BJ (cell line): Measurements from ENCODE around the gene WDFY3. TPM values are rescaled to one million over a fixed set of nuclear protein-coding genes. Genes with fewer than 3 reads are reported as not detected.

ENCODE experiments used
- CTCF ChIA-PET: fragments of 350-600 bp; formaldehyde crosslinking; extraction: SDS; loops from one replicate; lab custom pipeline; 2021; ENCODE audit warnings: antibody characterized with exemption, inconsistent platforms; lab: Yijun Ruan, JAX
- POLR2A ChIA-PET: fragments of 300-600 bp; sonication (Branson Sonifier 250); formaldehyde crosslinking; extraction: SDS; loops from one replicate; lab custom pipeline; 2021; ENCODE audit warnings: antibody characterized with exemption; lab: Charles Lee
- DNase-seq: peaks from one replicate; pipeline ENCODE4 v3.0.0-alpha.2; 2011; ENCODE audit warnings: low read depth
- H3K27me3 ChIP-seq: 2 replicates; pipeline ENCODE4 v1.6.0; 2011; ENCODE audit warnings: low read length; ENCODE audit not compliant: control insufficient read depth, insufficient read depth
- H3K36me3 ChIP-seq: 2 replicates; pipeline ENCODE4 v1.5.1; 2011; ENCODE audit warnings: low read length; ENCODE audit not compliant: control insufficient read depth, insufficient read depth
- H3K4me3 ChIP-seq: 2 replicates; pipeline ENCODE4 v1.5.1; 2011; ENCODE audit warnings: low read depth, mild to moderate bottlenecking, control low read depth, low read length
- polyA minus RNA-seq: library from RNA; depleted of rRNA, polyadenylated mRNA; stranded (reverse); fragments of >200 nt; gene quantifications from 2 replicates; pipeline ENCODE4 v1.2.3, GENCODE V29; 2011; rRNA and poly(A)+ RNA removed
- polyA plus RNA-seq: library from polyadenylated mRNA; depleted of rRNA; stranded (reverse); fragments of >200 nt; gene quantifications from 2 replicates; pipeline ENCODE4 v1.2.3, GENCODE V29; 2011; rRNA removed
- TF ChIP-seq, protein P1 (sequence below): IDR thresholded peaks from 2 replicates; pipeline ENCODE4 v1.5.1; 2011; ENCODE audit warnings: low read depth, mild to moderate bottlenecking, control low read depth, inconsistent platforms, low read length, moderate library complexity; ENCODE audit not compliant: insufficient read depth

WDFY3 gene, protein sequence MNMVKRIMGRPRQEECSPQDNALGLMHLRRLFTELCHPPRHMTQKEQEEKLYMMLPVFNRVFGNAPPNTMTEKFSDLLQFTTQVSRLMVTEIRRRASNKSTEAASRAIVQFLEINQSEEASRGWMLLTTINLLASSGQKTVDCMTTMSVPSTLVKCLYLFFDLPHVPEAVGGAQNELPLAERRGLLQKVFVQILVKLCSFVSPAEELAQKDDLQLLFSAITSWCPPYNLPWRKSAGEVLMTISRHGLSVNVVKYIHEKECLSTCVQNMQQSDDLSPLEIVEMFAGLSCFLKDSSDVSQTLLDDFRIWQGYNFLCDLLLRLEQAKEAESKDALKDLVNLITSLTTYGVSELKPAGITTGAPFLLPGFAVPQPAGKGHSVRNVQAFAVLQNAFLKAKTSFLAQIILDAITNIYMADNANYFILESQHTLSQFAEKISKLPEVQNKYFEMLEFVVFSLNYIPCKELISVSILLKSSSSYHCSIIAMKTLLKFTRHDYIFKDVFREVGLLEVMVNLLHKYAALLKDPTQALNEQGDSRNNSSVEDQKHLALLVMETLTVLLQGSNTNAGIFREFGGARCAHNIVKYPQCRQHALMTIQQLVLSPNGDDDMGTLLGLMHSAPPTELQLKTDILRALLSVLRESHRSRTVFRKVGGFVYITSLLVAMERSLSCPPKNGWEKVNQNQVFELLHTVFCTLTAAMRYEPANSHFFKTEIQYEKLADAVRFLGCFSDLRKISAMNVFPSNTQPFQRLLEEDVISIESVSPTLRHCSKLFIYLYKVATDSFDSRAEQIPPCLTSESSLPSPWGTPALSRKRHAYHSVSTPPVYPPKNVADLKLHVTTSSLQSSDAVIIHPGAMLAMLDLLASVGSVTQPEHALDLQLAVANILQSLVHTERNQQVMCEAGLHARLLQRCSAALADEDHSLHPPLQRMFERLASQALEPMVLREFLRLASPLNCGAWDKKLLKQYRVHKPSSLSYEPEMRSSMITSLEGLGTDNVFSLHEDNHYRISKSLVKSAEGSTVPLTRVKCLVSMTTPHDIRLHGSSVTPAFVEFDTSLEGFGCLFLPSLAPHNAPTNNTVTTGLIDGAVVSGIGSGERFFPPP (N-terminal part only)
- polyA plus RNA-seq = 28.8 and 36.4 TPM in 2 replicates
- polyA minus RNA-seq = 86.0 and 125 TPM in 2 replicates

DNA sequence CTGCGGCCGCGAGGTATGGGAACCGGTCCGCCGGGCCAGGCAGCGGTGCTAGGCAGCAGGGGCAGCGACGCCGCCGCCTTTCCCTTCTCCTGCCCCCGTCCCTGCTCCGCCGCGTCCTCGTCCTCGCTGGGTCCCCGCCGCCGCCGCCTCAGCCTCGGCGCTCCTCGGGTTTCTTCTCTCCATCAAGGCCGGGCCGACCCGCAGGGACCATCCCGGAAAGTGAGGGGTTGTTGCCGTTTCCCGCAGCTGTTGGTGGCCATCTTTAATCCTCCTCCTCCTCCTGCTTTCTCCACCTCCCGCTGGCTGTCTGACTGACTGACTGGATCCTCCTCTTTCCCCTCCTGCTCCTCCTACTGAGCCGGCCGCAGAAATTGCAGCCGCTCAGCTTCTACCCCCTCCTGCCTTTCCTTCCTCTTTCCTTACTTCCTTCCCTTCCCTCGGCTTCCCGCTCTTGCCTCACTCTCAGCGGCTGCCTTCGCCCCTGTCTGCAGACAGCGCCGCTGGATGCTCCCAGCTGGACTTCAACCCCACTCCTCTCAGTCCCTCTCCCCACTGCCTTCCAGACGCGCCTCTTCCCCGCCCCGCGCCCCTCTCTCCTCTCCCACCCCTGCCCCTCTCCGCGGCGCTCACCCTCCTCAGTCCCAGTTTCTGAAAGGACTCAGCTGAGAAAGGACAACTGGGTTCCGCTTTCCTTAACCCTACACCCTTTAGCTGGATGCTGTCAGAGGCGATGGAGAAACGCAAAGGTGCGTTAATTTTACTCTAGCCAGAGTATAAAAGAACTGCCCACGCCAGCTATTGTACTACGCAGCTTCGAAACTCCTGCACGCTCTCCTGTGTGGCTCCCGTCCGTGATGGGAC, at the start of gene WDFY3:
Gene WDFY3 (minus strand): TSS at position 309 of the 861 bp plus-strand sequence. CDS start 106,099 bp downstream, outside the sequence.
- DNase-seq = peak; percentile 51
- TF ChIP-seq, protein P1, sequence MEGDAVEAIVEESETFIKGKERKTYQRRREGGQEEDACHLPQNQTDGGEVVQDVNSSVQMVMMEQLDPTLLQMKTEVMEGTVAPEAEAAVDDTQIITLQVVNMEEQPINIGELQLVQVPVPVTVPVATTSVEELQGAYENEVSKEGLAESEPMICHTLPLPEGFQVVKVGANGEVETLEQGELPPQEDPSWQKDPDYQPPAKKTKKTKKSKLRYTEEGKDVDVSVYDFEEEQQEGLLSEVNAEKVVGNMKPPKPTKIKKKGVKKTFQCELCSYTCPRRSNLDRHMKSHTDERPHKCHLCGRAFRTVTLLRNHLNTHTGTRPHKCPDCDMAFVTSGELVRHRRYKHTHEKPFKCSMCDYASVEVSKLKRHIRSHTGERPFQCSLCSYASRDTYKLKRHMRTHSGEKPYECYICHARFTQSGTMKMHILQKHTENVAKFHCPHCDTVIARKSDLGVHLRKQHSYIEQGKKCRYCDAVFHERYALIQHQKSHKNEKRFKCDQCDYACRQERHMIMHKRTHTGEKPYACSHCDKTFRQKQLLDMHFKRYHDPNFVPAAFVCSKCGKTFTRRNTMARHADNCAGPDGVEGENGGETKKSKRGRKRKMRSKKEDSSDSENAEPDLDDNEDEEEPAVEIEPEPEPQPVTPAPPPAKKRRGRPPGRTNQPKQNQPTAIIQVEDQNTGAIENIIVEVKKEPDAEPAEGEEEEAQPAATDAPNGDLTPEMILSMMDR = peak; percentile 16; the same call in 1 of the 2 replicates
- POLR2A ChIA-PET = interaction anchor here (0.5 to 1.0 kb wide), 4 partner anchors 20 to 508 kb away, joined by 3 to 4 read pairs (median 4); partner anchors contain the start of gene ARHGAP24

DNA sequence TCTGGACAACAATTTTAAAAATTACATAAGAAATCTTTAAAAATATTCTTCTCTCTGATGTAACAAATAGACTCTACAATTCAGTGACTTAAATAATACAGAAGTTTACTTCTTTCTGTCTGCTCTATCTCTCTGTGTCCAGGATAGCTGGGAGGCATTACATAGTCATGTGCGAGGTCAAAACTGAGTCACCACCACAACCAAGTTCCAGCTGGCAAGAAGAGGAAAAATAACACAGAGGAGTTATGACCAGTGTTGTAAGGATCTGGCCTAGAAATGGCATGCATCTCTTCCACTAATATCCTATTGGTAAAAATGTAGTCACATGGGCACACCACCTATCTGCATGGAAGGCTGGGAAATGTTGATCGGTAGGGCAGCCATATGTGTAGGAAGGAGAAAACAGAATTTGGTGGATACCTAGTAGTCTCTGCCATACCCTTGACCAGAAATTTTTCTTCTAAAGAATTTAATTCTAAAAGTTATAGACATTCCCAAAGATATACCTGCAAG, 39.4 kb upstream of the WDFY3 start:
- ChIA-PET CTCF (interaction anchor here (0.7 kb wide), 1 partner anchor 78 kb away, joined by 3 read pairs; no protein-coding TSS in a partner anchor), POLR2A (no interaction called here)
- DNase-seq = peak; percentile 70
- Histone ChIP-seq H3K4me3 (no peak overlapping the region), H3K27me3 (no peaks in the 10 kb centered on the region), H3K36me3 (no peaks in the 10 kb centered on the region)
- TF ChIP-seq, protein P1 = no peak

More for the DNA sequence above, at the start of gene WDFY3:
- H3K4me3 ChIP-seq = peak within 1 kb of the TSS; percentile 91
- CTCF ChIA-PET = interaction anchor here (0.9 to 2.2 kb wide), 4 partner anchors 11 to 217 kb away, joined by 3 to 17 read pairs (median 3); no protein-coding TSS in a partner anchor
- H3K27me3 ChIP-seq = no peaks in the 10 kb centered on the region
- no peaks in the 10 kb centered on the region for H3K36me3 ChIP-seq

DNA sequence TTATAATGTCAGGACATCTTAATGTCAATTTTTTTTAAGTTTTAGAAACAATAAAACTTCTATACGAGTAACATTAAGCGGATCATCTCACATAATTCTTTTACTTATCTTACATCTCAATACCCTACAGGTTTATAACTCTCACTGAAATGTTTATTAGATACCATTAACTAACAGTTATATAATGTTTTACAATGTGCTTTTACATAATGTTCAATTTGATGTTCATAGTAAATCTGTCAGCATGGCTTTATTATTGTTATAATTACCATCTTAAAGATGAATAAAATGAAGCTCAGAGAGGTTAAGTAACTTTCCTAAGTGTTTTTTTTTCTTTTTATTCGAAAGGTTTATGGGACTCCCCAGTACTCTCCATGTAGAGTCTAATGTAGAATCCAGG, 33.9 kb upstream of the WDFY3 start:
- TF ChIP-seq, protein P1 = no peak
- CTCF ChIA-PET = interaction anchor here (1.2 kb wide), 1 partner anchor 17 kb away, joined by 3 read pairs; no protein-coding TSS in a partner anchor
- POLR2A ChIA-PET = no interaction called here

DNA sequence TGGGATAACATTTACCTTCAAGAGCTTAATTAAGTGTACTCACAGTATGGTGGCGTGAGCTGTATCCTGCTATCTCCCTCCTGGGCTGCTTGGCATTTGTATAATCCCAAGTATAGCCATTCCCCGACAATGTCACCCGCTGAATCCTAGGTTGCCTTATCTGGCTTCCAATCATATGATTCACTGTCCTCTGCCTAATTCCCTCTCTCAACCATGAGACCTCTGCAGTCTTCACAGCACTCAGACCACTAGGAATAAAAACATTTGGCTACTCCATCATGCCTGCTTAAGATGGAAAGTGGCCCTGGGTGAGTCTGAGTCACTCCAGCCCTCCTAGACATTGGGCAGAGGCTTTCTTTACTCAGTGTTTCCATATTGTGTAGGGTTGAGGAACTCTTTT, 28.9 kb upstream of the WDFY3 start:
- TF ChIP-seq, protein P1 = no peak
- Histone ChIP-seq H3K27me3 (no peaks in the 10 kb centered on the region), H3K4me3 (no peak overlapping the region), H3K36me3 (no peaks in the 10 kb centered on the region)
- CTCF ChIA-PET = no interaction called here
- POLR2A ChIA-PET = no interaction called here
- DNase-seq = no peak

More for the DNA sequence above, 33.9 kb upstream of the WDFY3 start:
- no peaks in the 10 kb centered on the region for H3K27me3 ChIP-seq
- no peaks in the 10 kb centered on the region for H3K36me3 ChIP-seq
- no peak overlapping the region for H3K4me3 ChIP-seq
- DNase-seq = no peak
